ENCODE measurements around the gene CAMK4. TPM values are rescaled to one million over a fixed set of nuclear protein-coding genes. Genes with fewer than 3 reads are reported as not detected.

CAMK4 gene
- total RNA-seq, 1 experiment from 2014 or later = not detected

DNA sequence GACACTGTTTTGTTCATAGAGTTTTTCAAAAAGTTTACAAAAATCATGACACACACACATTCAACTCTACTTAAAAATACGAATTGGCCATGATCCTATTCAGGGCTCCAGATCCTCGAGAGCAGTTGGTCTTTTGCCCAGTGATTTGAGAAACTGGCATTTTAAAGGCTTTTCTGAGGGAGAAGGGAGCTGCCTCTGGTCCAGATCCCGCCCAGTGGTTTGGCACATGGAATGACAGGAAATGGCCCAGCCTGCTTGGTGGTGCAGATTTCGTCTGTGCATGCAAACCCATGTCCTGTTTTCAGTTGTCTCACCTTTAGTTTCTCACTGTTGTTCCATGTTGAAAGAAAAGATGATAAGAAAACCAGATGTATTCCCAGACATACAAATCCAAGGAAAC lies 3.6 kb downstream of the CAMK4 start:
- no TSS peak for BruUV-seq (replicated peaks)
- no peaks in the 10 kb centered on the region for H3F3A ChIP-seq (ENCODE audit: insufficient read depth, low read depth)
- TF ChIP-seq, protein P1, sequence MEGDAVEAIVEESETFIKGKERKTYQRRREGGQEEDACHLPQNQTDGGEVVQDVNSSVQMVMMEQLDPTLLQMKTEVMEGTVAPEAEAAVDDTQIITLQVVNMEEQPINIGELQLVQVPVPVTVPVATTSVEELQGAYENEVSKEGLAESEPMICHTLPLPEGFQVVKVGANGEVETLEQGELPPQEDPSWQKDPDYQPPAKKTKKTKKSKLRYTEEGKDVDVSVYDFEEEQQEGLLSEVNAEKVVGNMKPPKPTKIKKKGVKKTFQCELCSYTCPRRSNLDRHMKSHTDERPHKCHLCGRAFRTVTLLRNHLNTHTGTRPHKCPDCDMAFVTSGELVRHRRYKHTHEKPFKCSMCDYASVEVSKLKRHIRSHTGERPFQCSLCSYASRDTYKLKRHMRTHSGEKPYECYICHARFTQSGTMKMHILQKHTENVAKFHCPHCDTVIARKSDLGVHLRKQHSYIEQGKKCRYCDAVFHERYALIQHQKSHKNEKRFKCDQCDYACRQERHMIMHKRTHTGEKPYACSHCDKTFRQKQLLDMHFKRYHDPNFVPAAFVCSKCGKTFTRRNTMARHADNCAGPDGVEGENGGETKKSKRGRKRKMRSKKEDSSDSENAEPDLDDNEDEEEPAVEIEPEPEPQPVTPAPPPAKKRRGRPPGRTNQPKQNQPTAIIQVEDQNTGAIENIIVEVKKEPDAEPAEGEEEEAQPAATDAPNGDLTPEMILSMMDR (conservative IDR thresholded peaks at IDR 0.05) = no peak
- TF ChIP-seq EZH2 (IDR thresholded peaks at IDR 0.05; ENCODE audit: low read depth) = no peak
- intact Hi-C loops (cut with micrococcal nuclease; ENCODE audit: unreplicated experiment) = no loop called here
- ChIA-PET CTCF (no interaction called here), POLR2A (ENCODE audit: unreplicated experiment) (no interaction called here)
- no peak overlapping the region for H2AFZ ChIP-seq
- H3K4me3 ChIP-seq = no peak overlapping the region
- no peak overlapping the region for H3K4me2 ChIP-seq
- DNase-seq = no peak
- no peaks in the 10 kb centered on the region for H3K9me2 ChIP-seq (ENCODE audit: insufficient read depth)
- H3K9me3 ChIP-seq (ENCODE audit: insufficient read depth, low read depth) = no peaks in the 10 kb centered on the region
- no peaks in the 10 kb centered on the region for H3K36me3 ChIP-seq (ENCODE audit: low read depth)
- no peaks in the 10 kb centered on the region for H3K4me1 ChIP-seq (replicated peaks; ENCODE audit: insufficient read depth)
- H4K20me1 ChIP-seq (ENCODE audit: insufficient read depth) = no peaks in the 10 kb centered on the region
- no peak overlapping the region for H3K27ac ChIP-seq
- H3K79me2 ChIP-seq (ENCODE audit: low read depth) = no peaks in the 10 kb centered on the region
- H3K27me3 ChIP-seq (ENCODE audit: insufficient read depth, low read depth) = peaks cover 9% of the 10 kb centered on the region

DNA sequence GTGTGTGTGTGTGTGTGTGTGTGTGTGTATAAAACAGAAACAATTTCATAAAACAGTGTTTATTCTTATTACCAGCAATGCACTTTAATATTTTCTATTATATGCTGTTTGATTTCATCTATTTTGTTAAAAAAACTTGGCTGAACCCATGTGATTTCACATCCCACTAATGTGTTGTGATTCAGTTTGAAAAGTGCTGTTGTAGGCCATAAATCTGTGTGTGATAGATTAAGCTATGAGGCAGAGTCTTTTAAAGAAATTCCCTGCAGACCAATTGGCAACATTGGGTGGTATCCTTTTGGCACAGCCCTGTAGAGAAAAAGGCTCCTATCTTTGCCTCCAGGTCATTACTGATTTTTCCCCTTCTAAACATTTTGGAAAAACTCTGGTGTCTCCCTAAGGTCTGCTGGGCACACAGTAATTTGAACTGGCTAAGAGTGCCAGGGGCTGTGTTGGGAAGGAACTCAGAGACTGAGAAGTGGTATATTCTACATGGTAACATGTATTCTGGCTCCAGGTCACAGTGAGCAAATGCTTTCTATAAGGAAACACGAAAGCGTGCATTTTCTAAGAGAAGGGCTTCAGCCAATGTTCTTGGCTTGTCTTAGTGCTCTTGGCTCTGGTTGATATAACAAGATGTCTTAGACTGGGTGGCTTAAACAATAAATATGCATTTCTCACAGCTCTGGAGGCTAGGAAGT lies 4.5 kb downstream of the CAMK4 start:
- Histone ChIP-seq H3K4me3 (no peak overlapping the region), H3F3A (ENCODE audit: insufficient read depth, low read depth) (no peaks in the 10 kb centered on the region), H3K4me1 (replicated peaks; ENCODE audit: insufficient read depth) (no peaks in the 10 kb centered on the region), H3K27ac (no peak overlapping the region), H3K4me2 (no peak overlapping the region), H4K20me1 (ENCODE audit: insufficient read depth) (no peaks in the 10 kb centered on the region), H3K9me3 (ENCODE audit: insufficient read depth, low read depth) (no peaks in the 10 kb centered on the region), H3K27me3 (ENCODE audit: insufficient read depth, low read depth) (peaks cover 9% of the 10 kb centered on the region), H3K36me3 (ENCODE audit: low read depth) (no peaks in the 10 kb centered on the region), H3K79me2 (ENCODE audit: low read depth) (no peaks in the 10 kb centered on the region), H3K9me2 (ENCODE audit: insufficient read depth) (no peaks in the 10 kb centered on the region), H2AFZ (no peak overlapping the region)
- CTCF ChIA-PET = no interaction called here
- POLR2A ChIA-PET (ENCODE audit: unreplicated experiment) = no interaction called here
- TF ChIP-seq EZH2 (IDR thresholded peaks at IDR 0.05; ENCODE audit: low read depth) = no peak
- TF ChIP-seq, protein P1 (conservative IDR thresholded peaks at IDR 0.05) = no peak
- no peak for DNase-seq
- BruUV-seq (replicated peaks) = no TSS peak
- intact Hi-C loops (cut with micrococcal nuclease; ENCODE audit: unreplicated experiment) = no loop called here

DNA sequence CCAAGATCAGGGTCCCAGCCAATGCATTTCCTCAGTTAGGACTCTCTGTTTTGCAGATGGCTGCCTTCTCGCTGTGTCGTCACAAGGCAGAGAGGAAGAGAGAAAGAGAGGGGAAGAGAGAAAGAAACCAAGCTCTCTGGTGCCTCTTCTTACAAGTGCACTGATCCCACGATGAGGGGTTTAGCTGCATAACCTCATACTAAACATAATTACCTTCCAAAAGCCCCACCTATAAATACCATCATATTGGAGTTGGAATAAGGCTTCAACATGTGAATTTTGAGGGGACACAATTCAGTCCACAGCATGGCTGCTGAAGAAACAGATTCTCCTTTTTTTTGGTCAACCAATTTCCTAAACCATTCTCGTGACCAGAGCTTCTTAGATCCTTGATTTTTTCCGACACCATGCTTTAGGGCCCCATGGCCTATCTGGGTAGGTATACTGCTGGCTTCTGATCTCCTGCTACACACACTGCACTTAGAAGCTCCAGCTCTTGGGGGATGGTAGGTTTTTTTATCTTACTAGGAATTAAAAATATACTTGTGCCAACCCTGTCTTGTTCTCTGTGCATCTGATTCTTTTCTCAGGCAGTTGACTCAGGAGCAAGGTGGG lies 5.1 kb downstream of the CAMK4 start:
- POLR2A ChIA-PET (ENCODE audit: unreplicated experiment) = no interaction called here
- no TSS peak for BruUV-seq (replicated peaks)
- CTCF ChIA-PET = no interaction called here

More for the DNA sequence above, 5.1 kb downstream of the CAMK4 start:
- Histone ChIP-seq H3K4me1 (replicated peaks; ENCODE audit: insufficient read depth) (no peaks in the 10 kb centered on the region), H3K27ac (no peak overlapping the region), H4K20me1 (ENCODE audit: insufficient read depth) (no peaks in the 10 kb centered on the region), H3K27me3 (ENCODE audit: insufficient read depth, low read depth) (peaks cover 9% of the 10 kb centered on the region), H3K36me3 (ENCODE audit: low read depth) (no peaks in the 10 kb centered on the region), H3K9me3 (ENCODE audit: insufficient read depth, low read depth) (no peaks in the 10 kb centered on the region), H3F3A (ENCODE audit: insufficient read depth, low read depth) (no peaks in the 10 kb centered on the region), H3K9me2 (ENCODE audit: insufficient read depth) (no peaks in the 10 kb centered on the region), H3K79me2 (ENCODE audit: low read depth) (no peaks in the 10 kb centered on the region), H3K4me3 (no peak overlapping the region), H2AFZ (no peak overlapping the region), H3K4me2 (no peak overlapping the region)
- DNase-seq = no peak
- TF ChIP-seq, protein P1 (conservative IDR thresholded peaks at IDR 0.05) = no peak
- TF ChIP-seq EZH2 (IDR thresholded peaks at IDR 0.05; ENCODE audit: low read depth) = no peak
- intact Hi-C loops (cut with micrococcal nuclease; ENCODE audit: unreplicated experiment) = no loop called here

Measured in PC-9 (cell line).